HEK293 (cell line): Measurements from ENCODE around the gene CADM1.

Experiments used
- CTCF ChIA-PET: fragments of 350-600 bp; formaldehyde crosslinking; extraction: SDS; loops from one replicate; lab custom pipeline; 2021; ENCODE audit warnings: antibody characterized with exemption; lab: Yijun Ruan, JAX
- POLR2A ChIA-PET: fragments of 300-600 bp; formaldehyde crosslinking; extraction: SDS; loops from one replicate; lab custom pipeline; 2020; ENCODE audit warnings: antibody characterized with exemption, inconsistent platforms; lab: Yijun Ruan, JAX
- H3K27ac ChIP-seq: fragments of 200-500 bp; sonication (Bioruptor generic); 2 replicates; pipeline ENCODE4 v1.5.1; 2014; ENCODE audit warnings: low read depth, low read length, control low read depth, inconsistent platforms; ENCODE audit errors: extremely low read depth
- H3K36me3 ChIP-seq, 2 experiments: fragments of 200-500 bp in 1 of 2; sonication (Bioruptor generic) in 1 of 2; 1 replicate in 1 of 2; 2 replicates in 1 of 2; pipeline ENCODE4 v1.5.1; 2014 to 2017; ENCODE audit warnings: inconsistent platforms in 2 of 2, low read length in 2 of 2; ENCODE audit not compliant: control insufficient read depth in 2 of 2, insufficient read depth in 1 of 2
- H3K4me1 ChIP-seq: fragments of 200-500 bp; sonication (Bioruptor generic); 2 replicates; pipeline ENCODE4 v1.5.1; 2014; ENCODE audit warnings: mild to moderate bottlenecking, low read length, inconsistent platforms; ENCODE audit not compliant: control insufficient read depth, insufficient read depth
- H3K4me3 ChIP-seq: 2 replicates; pipeline ENCODE4 v1.5.1; 2011; ENCODE audit warnings: low read depth, mild to moderate bottlenecking, control low read depth, low read length, moderate library complexity
- H3K9me3 ChIP-seq: fragments of 200-500 bp; sonication (Bioruptor generic); 2 replicates; pipeline ENCODE4 v1.5.1; 2014; ENCODE audit warnings: low read depth, low read length, inconsistent platforms; ENCODE audit not compliant: control insufficient read depth, insufficient read depth
- FEZF1 ChIP-seq: fragments of 450-650 bp; formaldehyde crosslinking; IDR thresholded peaks from 2 replicates; pipeline ENCODE4 v1.5.1; 2016; ENCODE audit warnings: missing biosample characterization, missing genetic modification characterization
- IKZF3 ChIP-seq: fragments of 450-650 bp; IDR thresholded peaks from 2 replicates; pipeline ENCODE4 v1.5.0; 2018; ENCODE audit warnings: missing biosample characterization, mild to moderate bottlenecking, missing genetic modification characterization, moderate library complexity
- OSR2 ChIP-seq: fragments of 450-650 bp; formaldehyde crosslinking; IDR thresholded peaks from 2 replicates; pipeline ENCODE4 v1.5.1; 2016; ENCODE audit warnings: missing biosample characterization, missing genetic modification characterization
- ZBTB1 ChIP-seq: fragments of 450-650 bp; formaldehyde crosslinking; IDR thresholded peaks from 2 replicates; pipeline ENCODE4 v1.5.1; 2016; ENCODE audit warnings: missing biosample characterization, missing genetic modification characterization
- ZEB2 ChIP-seq: fragments of 450-650 bp; formaldehyde crosslinking; IDR thresholded peaks from 2 replicates; pipeline ENCODE4 v1.5.1; 2016; ENCODE audit warnings: missing biosample characterization, missing genetic modification characterization
- ZNF175 ChIP-seq: fragments of 450-650 bp; formaldehyde crosslinking; IDR thresholded peaks from 2 replicates; pipeline ENCODE4 v1.5.1; 2016; ENCODE audit warnings: missing biosample characterization, missing genetic modification characterization
- ZNF610 ChIP-seq: fragments of 450-650 bp; formaldehyde crosslinking; IDR thresholded peaks from 2 replicates; pipeline ENCODE4 v1.5.1; 2016; ENCODE audit warnings: missing biosample characterization, missing genetic modification characterization, borderline replicate concordance
- ZNF843 ChIP-seq: fragments of 450-650 bp; formaldehyde crosslinking; IDR thresholded peaks from 2 replicates; pipeline ENCODE4 v1.5.1; 2016; ENCODE audit warnings: missing biosample characterization, missing genetic modification characterization
- TF ChIP-seq, protein P1 (sequence below): fragments of 450-650 bp; formaldehyde crosslinking; IDR thresholded peaks from 2 replicates; pipeline ENCODE4 v1.5.1; 2017; ENCODE audit warnings: missing biosample characterization, missing genetic modification characterization
- TF ChIP-seq, protein P2 (sequence below): fragments of 450-650 bp; formaldehyde crosslinking; IDR thresholded peaks from 2 replicates; pipeline ENCODE4 v1.5.1; 2017; ENCODE audit warnings: missing biosample characterization, missing genetic modification characterization
- TF ChIP-seq, protein P3 (sequence below): fragments of 450-650 bp; formaldehyde crosslinking; IDR thresholded peaks from 2 replicates; pipeline ENCODE4 v1.5.1; 2016; ENCODE audit warnings: missing biosample characterization, missing genetic modification characterization
- TF ChIP-seq, protein P4 (sequence below): fragments of 450-650 bp; formaldehyde crosslinking; conservative IDR thresholded peaks from 2 replicates; pipeline ENCODE4 v1.5.1; 2016; ENCODE audit warnings: low read depth, missing biosample characterization, missing genetic modification characterization
- TF ChIP-seq, protein P5 (sequence below): fragments of 450-650 bp; formaldehyde crosslinking; IDR thresholded peaks from 2 replicates; pipeline ENCODE4 v1.5.1; 2017; ENCODE audit warnings: missing biosample characterization, mild to moderate bottlenecking, missing genetic modification characterization, moderate library complexity

The CADM1 gene

DNA sequence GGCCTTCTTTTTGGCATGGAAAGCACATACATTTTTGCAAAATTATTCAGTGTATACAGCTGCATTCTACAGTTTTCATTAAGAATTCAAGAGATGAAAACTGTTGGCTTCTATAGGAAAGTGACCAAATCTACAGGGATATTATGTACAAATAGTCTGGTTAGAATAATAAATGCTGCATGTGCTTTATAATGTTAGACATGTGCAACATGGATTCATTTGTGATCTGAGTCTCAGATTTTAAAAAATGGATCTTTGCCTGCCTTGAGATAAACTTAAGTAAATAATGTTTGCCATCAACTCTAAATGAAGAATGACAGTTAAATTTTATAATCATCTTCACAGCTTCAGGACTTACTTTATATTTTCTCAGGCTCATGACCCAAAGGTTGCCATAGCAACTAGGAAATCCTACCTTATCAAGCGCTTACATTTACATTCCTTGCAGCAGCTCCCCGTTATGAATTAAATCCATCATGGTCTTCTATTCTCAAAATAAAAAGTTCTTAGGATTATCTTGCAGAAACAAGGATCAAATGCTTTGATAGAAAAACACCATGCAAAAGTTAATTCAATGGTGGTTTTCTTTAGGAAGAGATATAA lies 200.2 kb downstream of the CADM1 start (continued):
- TF ChIP-seq, protein P1, sequence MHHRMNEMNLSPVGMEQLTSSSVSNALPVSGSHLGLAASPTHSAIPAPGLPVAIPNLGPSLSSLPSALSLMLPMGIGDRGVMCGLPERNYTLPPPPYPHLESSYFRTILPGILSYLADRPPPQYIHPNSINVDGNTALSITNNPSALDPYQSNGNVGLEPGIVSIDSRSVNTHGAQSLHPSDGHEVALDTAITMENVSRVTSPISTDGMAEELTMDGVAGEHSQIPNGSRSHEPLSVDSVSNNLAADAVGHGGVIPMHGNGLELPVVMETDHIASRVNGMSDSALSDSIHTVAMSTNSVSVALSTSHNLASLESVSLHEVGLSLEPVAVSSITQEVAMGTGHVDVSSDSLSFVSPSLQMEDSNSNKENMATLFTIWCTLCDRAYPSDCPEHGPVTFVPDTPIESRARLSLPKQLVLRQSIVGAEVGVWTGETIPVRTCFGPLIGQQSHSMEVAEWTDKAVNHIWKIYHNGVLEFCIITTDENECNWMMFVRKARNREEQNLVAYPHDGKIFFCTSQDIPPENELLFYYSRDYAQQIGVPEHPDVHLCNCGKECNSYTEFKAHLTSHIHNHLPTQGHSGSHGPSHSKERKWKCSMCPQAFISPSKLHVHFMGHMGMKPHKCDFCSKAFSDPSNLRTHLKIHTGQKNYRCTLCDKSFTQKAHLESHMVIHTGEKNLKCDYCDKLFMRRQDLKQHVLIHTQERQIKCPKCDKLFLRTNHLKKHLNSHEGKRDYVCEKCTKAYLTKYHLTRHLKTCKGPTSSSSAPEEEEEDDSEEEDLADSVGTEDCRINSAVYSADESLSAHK (tag by site-specific recombination) = no peak

DNA sequence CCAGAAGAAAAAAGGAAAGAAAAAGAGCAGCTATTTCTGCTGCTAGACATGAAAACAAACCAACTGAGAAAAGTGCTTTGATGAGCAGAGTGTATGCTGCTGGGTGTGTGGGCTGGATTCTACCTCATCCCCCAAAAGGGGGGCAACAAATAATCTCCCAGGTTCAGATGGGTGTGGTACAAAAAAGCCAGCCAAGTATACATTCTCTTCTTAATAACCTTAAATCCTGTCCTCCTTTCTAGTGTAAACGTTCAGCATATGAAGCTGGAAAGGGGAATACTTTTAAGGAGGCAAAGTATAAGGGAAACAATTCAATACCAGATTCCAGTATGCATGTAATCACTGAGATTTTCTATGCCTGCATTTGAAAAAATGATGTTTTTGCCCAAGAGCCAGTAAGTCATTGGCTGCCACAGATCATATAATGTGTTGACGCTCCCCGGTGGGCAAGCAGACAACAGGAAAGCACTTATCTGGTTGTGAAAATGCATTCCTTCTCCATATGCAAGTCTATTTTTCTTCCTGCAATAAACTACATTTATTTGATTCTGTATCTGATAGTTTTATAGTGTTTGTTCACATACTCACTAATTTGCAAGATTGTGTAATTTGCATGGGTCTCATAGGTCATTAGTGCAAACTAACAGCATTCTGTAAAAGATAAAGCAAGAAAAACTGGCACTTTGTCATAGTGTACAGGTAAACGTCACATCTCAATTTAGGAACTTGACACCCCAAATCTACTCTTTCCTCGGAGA lies 201.1 kb downstream of the CADM1 start:
- peak; percentile 61; the same call in 1 of the 2 replicates for TF ChIP-seq OSR2 (tag by site-specific recombination)
- 0 out of 2 replicates have a peak, but pooled peaks have one; percentile 24 for TF ChIP-seq IKZF3 (tag by site-specific recombination)
- TF ChIP-seq ZEB2 = 0 out of 2 replicates have a peak, but pooled peaks have one; percentile 29
- TF ChIP-seq FEZF1 = peak; percentile 32; the same call in 1 of the 2 replicates
- TF ChIP-seq ZNF175 (tag by site-specific recombination) = no peak
- TF ChIP-seq, protein P2, sequence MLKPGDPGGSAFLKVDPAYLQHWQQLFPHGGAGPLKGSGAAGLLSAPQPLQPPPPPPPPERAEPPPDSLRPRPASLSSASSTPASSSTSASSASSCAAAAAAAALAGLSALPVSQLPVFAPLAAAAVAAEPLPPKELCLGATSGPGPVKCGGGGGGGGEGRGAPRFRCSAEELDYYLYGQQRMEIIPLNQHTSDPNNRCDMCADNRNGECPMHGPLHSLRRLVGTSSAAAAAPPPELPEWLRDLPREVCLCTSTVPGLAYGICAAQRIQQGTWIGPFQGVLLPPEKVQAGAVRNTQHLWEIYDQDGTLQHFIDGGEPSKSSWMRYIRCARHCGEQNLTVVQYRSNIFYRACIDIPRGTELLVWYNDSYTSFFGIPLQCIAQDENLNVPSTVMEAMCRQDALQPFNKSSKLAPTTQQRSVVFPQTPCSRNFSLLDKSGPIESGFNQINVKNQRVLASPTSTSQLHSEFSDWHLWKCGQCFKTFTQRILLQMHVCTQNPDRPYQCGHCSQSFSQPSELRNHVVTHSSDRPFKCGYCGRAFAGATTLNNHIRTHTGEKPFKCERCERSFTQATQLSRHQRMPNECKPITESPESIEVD (tag by site-specific recombination) = peak; percentile 88
- no peak for TF ChIP-seq ZNF610 (tag by site-specific recombination)
- peak; percentile 56; the same call in 1 of the 2 replicates for TF ChIP-seq ZNF843 (tag by site-specific recombination)
- H3K9me3 ChIP-seq = no peaks in the 10 kb centered on the region
- peaks cover 17% of the 10 kb centered on the region for H3K4me1 ChIP-seq
- H3K27ac ChIP-seq = no peak overlapping the region
- ChIA-PET CTCF (interaction anchor here (0.7 kb wide), 1 partner anchor 524 kb away, joined by 3 read pairs; no protein-coding TSS in a partner anchor), POLR2A (no interaction called here)
- H3K4me3 ChIP-seq = no peak overlapping the region
- H3K36me3 ChIP-seq = peaks cover 0 to 2% of the 10 kb centered on the region in 2 experiments; a peak in 1 of 3 replicates

DNA sequence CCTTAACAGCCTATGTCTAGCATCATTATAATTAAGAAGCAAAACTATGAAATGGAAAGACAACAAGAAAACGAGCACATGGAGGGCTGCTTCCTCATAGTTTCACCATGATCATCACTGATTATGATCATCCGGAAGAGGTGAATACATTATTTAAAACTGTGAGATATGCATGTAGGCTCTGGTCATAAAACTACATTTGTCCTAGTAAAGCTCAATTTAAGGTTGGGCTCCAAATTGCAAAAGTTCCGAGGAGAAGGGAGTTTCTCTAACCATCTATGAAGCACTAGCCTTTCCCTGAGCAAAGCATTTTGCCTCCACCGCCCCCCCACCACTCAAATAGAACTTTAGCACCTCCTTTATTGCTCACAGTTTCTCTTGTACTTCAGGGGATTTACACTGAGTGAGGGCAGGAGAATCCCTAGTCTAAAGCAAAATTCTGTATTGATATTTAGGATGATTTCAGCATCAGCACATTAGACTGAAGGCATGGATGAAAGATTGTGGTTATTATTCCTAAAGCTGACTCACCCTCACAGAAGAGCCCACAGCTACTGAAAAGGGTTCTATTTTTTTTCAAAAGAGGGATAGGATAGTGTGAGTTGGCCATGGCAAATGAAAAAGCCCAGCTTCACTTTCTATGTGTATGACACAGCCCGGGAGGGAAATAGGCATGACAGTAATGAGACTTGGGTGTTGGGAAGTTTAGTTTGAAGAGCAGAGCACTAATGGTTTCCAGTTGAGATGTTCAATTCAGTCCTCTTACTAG lies 203.4 kb downstream of the CADM1 start:
- Histone ChIP-seq H3K36me3 (peaks cover 0 to 9% of the 10 kb centered on the region in 2 experiments; a peak in 1 of 3 replicates), H3K4me1 (peaks cover 17% of the 10 kb centered on the region), H3K27ac (no peak overlapping the region)
- TF ChIP-seq ZBTB1 (tag by site-specific recombination) = no peak
- TF ChIP-seq, protein P3, sequence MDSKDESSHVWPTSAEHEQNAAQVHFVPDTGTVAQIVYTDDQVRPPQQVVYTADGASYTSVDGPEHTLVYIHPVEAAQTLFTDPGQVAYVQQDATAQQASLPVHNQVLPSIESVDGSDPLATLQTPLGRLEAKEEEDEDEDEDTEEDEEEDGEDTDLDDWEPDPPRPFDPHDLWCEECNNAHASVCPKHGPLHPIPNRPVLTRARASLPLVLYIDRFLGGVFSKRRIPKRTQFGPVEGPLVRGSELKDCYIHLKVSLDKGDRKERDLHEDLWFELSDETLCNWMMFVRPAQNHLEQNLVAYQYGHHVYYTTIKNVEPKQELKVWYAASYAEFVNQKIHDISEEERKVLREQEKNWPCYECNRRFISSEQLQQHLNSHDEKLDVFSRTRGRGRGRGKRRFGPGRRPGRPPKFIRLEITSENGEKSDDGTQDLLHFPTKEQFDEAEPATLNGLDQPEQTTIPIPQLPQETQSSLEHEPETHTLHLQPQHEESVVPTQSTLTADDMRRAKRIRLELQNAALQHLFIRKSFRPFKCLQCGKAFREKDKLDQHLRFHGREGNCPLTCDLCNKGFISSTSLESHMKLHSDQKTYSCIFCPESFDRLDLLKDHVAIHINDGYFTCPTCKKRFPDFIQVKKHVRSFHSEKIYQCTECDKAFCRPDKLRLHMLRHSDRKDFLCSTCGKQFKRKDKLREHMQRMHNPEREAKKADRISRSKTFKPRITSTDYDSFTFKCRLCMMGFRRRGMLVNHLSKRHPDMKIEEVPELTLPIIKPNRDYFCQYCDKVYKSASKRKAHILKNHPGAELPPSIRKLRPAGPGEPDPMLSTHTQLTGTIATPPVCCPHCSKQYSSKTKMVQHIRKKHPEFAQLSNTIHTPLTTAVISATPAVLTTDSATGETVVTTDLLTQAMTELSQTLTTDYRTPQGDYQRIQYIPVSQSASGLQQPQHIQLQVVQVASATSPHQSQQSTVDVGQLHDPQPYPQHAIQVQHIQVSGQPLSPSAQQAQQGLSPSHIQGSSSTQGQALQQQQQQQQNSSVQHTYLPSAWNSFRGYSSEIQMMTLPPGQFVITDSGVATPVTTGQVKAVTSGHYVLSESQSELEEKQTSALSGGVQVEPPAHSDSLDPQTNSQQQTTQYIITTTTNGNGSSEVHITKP = peak; percentile 50; the same call in 1 of the 2 replicates
- TF ChIP-seq, protein P4, sequence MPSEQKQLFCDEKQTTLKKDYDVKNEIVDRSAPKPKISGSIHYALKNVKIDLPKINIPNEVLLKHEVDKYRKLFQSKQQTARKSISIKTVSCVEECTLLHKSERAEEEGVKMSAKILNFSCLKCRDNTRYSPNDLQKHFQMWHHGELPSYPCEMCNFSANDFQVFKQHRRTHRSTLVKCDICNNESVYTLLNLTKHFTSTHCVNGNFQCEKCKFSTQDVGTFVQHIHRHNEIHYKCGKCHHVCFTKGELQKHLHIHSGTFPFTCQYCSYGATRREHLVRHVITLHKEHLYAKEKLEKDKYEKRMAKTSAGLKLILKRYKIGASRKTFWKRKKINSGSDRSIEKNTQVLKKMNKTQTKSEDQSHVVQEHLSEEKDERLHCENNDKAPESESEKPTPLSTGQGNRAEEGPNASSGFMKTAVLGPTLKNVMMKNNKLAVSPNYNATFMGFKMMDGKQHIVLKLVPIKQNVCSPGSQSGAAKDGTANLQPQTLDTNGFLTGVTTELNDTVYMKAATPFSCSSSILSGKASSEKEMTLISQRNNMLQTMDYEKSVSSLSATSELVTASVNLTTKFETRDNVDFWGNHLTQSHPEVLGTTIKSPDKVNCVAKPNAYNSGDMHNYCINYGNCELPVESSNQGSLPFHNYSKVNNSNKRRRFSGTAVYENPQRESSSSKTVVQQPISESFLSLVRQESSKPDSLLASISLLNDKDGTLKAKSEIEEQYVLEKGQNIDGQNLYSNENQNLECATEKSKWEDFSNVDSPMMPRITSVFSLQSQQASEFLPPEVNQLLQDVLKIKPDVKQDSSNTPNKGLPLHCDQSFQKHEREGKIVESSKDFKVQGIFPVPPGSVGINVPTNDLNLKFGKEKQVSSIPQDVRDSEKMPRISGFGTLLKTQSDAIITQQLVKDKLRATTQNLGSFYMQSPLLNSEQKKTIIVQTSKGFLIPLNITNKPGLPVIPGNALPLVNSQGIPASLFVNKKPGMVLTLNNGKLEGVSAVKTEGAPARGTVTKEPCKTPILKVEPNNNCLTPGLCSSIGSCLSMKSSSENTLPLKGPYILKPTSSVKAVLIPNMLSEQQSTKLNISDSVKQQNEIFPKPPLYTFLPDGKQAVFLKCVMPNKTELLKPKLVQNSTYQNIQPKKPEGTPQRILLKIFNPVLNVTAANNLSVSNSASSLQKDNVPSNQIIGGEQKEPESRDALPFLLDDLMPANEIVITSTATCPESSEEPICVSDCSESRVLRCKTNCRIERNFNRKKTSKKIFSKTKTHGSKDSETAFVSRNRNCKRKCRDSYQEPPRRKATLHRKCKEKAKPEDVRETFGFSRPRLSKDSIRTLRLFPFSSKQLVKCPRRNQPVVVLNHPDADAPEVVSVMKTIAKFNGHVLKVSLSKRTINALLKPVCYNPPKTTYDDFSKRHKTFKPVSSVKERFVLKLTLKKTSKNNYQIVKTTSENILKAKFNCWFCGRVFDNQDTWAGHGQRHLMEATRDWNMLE (tag by site-specific recombination) = no peak
- TF ChIP-seq, protein P5, sequence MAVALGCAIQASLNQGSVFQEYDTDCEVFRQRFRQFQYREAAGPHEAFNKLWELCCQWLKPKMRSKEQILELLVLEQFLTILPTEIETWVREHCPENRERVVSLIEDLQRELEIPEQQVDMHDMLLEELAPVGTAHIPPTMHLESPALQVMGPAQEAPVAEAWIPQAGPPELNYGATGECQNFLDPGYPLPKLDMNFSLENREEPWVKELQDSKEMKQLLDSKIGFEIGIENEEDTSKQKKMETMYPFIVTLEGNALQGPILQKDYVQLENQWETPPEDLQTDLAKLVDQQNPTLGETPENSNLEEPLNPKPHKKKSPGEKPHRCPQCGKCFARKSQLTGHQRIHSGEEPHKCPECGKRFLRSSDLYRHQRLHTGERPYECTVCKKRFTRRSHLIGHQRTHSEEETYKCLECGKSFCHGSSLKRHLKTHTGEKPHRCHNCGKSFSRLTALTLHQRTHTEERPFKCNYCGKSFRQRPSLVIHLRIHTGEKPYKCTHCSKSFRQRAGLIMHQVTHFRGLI (tag by site-specific recombination) = peak; percentile 21; the same call in 1 of the 2 replicates
- TF ChIP-seq, all 188 proteins: peak for 2
- Histone ChIP-seq H3K9me3 (no peaks in the 10 kb centered on the region), H3K4me3 (no peak overlapping the region)
- CTCF ChIA-PET = interaction anchor here (0.6 to 1.2 kb wide), 2 partner anchors 8 to 864 kb away, joined by 3 read pairs; no protein-coding TSS in a partner anchor
- POLR2A ChIA-PET = no interaction called here
